GM21447 (cell line): ENCODE measurements around the gene SOHLH2.

Experiments used
- ATAC-seq: cut with Tn5 transposase; IDR thresholded peaks from one replicate; pipeline ENCODE4 v1.9.1; 2021; ENCODE audit not compliant: unreplicated experiment

Gene SOHLH2, protein sequence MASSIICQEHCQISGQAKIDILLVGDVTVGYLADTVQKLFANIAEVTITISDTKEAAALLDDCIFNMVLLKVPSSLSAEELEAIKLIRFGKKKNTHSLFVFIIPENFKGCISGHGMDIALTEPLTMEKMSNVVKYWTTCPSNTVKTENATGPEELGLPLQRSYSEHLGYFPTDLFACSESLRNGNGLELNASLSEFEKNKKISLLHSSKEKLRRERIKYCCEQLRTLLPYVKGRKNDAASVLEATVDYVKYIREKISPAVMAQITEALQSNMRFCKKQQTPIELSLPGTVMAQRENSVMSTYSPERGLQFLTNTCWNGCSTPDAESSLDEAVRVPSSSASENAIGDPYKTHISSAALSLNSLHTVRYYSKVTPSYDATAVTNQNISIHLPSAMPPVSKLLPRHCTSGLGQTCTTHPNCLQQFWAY

DNA sequence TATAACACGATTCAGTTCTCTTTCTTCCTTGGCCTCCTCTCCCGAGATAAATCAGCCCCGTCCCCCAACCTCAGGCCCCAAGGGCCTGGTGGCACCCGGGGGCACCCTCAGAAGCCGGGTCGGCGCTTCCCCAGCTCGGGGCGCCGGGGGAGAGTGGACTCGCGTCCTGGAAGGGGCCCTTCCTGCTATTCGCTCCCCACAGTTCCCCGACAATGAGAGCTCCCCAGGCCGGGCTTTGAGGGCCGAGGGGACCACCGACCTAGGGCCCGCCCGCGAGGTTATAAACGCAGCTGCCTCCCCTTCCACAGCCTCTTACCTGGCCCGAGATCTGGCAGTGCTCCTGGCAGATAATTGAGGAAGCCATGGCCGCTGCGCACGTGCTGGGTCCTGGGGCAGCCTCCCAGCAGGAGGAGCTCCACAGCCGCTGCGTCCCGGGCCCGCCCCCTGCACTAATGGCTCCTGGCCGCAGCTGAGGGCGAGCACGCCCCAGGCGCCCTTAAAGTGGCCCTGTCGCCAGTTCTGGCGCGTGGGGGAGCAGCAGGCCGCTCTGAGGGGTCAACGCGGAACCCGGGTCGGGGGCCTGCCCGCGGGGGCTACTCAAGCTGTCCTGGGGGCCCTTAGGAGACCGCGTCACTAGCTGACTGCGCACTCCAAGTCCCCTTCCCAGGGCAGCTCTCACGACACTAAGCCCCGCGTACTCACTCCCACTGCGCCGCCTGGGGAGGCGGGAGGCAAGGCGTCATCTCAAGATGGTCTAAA, at the start of gene SOHLH2:
SOHLH2 (minus strand) TSS at position 394 of the 759 bp plus-strand sequence; CDS start at position 364, 30 bp downstream.
- ATAC-seq, result no peak

DNA sequence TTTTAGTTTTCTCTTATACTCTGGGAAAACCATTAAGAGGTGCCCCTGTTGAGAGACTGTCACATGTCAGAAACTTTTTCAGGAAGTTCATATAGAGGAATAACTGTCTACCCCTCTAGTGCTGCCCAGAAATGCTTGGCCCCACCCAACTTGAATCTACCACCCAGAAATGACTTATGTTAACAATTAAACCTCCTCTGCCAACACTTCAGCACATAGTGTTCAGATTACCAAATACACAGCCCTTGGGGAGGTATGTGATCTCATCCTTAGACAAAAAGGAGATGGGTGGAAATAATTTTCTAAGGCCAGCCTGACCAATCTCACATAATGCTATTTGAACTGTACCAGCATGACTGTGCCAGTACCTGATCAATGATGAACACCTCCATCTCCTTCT, 47.6 kb upstream of the SOHLH2 start:
- ATAC-seq, result no peak

DNA sequence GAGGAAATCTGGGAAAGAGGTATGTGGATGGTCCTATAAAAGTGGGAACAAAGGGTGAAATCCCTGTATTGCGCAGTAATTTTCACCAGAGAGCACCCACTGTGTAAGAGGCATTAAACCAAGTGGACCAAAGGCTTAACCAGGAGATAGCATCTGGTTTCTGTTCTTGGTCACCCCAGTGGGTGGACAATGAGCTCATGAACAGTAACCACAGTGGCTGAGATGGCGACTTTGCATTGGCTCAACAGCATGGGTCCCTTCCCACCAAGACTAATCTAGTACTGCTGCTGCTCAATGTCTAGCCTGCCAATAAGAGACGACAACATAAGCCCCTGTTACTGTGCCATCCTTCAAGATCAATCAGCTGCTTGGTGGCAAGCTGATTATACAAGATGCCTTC, 46.7 kb upstream of the SOHLH2 start:
- no peak for ATAC-seq

DNA sequence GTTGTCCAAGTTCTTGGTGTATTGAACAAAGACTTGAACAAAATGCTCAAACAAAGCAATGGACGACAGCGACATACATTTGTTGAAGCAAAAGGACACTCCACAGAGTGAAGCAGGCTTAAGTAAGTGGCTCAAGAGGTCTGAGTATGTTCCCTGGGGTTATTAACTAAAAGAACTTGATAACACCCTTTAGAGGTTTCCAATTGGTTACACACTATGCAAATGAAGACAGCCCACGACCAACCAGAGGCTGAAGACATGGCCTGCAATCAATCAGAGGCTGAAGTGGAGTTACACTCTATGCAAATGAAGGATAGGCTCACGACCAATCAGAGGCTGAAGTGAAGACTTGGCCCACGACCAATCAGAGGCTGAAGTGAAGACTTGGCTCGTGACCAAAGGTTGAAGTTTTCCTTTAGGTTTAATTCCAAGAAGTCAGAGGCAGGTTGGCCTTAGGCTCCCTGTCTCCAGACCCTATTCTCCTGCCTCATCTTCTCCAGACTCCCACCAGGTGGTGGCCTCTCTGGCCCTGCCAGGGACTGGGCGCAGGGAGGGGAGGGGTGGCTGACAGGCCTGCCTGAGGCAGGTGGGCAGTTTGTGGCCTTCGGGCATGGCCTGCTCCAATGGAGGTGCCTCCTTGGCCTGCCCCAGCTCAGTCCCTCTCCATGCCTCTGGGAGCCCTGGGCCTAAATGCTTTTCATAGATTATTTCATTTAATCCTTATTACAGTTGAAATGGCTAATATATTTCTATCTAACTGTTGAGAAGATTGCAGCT, 45.2 kb upstream of the SOHLH2 start:
- ATAC-seq, result no peak

DNA sequence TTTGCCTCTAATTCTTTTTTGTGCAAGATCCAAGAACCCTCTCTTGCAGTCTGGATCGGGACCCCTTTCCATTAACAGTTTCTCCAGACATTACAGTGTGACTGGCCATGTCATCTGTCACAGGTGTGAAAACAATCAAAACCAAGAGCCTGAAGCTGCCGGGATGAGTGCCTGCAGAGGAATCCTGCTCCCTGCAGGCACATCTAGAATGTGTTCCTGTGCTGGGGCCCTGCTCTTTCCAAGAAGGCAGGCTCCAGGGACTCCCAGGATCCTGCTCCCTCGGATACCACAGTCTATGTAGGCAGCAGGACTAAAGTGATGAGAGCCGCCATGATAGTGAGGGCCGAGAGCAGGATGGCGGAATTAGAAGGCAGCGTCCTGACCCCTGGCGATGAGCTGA, 44.5 kb upstream of the SOHLH2 start:
- no peak for ATAC-seq

DNA sequence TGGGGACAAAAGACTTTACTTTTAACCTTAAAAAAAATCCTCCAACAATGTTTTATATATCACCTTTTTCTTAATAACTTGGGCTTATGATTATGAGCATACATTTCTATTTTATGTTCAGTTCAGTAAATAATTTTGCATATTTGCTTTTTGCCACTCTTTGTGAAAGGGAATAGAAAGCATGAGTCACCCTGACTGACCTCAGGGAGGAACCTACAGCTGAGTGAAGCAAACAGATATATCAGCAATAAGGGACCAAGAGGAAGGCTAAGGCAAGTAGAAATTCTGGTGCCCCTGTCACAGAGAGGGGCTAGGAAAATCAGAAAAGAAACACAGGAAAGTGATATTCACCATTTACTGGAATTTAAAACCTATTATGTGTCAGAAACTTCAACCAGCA, 37.2 kb upstream of the SOHLH2 start:
- ATAC-seq, result no peak

DNA sequence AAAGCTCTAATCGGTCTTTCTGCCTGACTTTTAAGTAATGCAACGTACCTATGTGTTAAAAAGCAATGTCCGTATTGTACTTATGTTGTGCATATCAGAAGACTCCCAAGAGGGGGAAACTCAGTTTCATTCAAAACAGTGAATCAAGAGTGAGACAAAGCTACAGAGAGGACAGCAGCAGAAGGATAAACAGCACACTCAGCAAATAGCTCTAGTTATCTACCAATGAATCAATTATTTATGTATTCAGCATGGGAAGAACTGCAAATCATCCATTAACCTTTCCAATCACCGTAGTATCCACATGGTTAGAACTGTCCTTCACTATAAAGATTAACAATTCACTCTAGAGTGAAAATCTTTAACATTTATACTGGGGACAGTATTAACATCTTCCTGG, 36.7 kb upstream of the SOHLH2 start:
- ATAC-seq, result no peak

DNA sequence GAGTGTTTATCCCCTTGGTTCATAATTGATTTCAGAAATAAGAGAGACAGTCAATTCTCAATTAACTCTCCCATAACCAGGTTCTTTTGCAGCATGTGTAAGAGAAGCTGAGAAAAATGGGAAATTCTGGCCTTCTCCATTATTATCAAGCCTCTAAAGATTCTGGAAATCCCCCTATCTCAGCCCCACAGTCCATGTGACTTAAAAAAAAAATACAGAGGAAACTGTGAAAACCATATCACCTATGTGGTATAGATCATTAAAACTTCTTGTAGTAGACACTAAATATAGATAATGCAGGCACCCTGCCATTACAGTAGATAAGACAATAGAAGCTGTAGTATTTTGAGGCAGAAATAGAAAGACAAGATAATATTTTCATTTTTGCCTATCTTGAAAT, 34.3 kb upstream of the SOHLH2 start:
- ATAC-seq, result no peak

DNA sequence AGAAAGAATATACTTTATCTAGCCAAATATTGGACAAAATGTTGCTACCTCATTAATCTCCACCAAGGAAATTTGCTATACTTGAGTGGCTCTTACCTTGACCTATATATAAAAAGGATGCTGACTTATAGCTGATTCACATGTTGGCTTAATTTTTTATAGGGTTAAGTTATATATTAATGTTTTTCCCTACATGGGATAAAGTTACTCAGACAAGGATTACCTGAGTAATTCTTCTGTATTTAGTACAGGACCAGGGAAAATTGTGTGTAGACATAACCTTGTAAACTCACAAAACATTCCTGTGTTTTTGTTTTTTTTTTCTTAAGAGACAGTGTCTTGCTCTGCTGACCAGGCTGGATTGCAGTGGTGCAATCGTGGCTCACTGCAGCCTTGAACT, 30.6 kb upstream of the SOHLH2 start:
- no peak for ATAC-seq

DNA sequence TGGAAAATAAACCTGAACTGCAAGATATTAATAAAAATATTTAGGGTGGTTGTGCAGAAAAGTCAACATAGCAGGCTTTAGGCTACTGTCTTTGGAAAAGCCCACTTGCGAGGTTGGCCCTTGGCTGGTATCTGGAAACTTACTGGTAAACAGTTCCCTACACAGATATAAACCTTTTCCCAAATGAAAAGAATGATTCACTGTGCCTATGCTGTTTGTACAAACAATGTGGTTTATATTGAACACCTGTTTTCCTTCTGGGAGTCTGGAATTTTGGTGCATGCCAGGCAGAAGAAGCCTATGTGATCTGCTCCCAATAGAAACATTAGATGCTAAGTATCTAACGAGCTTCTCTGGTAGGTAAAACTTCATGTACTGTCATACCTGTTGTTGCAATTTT, 29.7 kb upstream of the SOHLH2 start:
- no peak for ATAC-seq

DNA sequence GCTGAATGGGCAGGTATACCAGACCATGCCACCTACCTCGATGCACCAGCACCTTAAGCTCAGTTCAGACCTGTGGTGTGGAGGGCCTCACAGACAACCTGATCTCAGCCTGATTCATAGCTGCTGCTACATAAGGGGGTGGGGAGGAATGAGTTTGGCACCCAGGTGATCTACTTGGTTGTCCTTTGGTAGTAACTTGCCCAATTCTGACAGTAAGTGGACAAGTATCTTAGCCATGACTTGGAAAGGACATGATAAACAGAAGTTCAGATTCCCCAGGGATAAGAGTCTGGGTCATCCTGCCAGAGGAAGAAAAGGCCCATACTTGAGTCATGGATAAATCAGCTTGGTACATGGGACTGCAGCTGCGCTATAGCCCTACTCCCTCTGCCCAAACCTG, 28.4 kb upstream of the SOHLH2 start:
- no peak for ATAC-seq

DNA sequence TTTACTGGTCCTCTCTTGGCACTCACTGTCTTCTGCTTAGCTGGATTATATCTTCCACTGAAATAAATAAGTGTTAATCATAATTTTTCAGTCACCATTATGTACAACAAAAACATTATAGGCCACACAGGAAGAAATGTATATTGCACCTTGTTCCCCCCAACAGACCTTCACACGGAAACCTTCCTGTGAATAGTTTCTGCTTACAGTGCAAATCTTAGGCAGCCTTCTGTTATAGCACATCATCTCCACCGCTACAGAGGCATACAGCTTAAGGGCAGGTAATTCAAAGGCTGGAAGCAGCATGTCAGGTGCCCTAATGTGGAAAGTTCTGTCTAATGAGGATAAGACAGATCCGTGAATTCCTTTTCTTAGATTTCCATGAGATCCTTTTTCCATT, 16.9 kb upstream of the SOHLH2 start:
- no peak for ATAC-seq

DNA sequence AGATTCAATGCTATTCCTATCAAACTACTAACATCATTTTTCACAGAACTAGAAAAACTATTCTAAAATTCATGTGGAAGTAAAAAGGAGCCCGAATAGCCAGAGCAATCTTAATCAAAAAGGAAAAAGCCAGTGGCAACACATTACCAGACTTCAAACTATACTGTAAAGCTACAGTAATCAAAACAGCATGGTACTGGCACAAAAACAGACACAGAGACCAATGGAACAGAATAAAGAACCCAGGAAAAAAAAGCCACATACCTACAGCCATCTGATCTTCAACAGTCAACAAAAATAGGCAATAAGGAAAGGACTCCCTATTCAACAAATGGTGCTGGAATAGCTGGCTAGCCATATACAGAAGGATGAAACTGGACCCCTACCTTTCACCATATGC, 10.4 kb upstream of the SOHLH2 start:
- ATAC-seq, result no peak

DNA sequence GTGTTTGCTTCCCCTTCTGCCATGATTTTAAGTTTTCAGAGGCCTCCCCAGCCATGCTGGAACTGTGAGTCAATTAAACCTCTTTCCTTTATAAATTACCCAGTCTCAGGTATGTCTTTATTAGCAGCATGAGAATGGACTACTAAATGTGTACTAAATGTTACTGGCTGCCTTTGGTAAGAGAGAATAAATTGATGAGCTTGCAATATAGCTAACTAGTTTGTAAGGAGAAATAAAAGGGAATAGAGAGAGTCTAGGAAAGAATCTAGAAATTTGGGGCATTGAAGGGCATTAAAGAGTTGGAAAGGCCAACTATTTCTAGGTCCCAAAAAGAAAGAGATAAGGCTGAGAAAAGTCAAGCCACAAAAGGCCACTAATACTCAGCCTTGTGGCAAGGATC, 5.5 kb upstream of the SOHLH2 start:
- no peak for ATAC-seq

DNA sequence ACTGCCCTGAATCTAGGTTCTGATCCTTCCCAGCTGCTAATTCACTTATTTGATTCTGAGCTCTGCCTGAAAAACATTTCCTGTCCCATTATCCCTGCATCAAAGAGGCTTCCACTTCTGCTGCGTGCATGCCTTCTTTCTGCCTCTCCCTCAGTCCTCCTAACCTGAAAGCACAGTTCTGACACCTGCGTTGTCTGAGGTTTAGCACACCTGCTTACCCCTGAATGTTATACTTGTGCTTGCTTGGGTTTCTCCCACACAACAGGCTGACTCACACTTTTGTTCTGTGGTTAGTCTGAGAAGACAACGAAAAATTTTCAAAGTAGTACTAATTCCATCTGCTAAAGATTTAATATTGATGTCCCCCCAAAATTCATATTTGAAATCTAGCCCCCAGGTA, 3.1 kb upstream of the SOHLH2 start:
- ATAC-seq, result no peak

DNA sequence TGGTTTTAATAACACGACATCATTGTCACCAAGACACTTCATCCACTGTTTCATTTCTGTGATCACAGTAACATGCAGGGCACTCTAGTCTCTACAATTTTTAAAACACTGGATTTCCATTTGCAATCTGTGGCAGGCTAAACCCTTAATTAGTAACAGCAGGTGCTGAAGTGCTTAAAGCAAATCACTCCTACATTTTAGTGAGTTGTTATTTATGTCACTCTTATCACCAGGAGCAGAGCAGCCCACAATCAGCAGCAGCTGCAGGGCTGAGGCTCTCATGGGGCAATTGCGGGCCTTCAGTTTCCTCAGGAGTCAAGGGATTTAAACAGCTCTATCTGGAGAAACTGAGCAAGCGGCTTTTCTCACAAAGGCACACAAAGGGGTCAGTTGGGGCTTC, 1.6 kb downstream of the SOHLH2 start:
- ATAC-seq, result no peak

DNA sequence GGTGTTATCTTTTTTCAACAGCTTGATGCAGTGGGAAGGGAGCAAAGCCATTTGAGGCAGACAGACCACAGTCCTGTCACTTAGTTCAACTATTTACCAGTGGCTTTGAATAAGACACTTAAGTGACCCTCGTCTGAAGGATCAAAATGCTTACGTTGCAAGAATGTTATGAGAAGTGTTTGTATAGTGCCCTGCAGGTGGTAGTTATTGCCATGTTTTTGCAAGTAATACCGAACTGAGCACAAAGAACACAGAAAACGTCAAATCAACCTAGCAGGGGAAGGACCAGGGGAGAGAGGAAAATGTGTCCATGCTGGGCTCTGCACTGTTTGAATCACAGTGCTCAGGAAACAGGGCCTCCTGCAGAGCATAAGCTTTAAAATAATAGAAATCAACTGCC, 2.8 kb downstream of the SOHLH2 start:
- no peak for ATAC-seq

DNA sequence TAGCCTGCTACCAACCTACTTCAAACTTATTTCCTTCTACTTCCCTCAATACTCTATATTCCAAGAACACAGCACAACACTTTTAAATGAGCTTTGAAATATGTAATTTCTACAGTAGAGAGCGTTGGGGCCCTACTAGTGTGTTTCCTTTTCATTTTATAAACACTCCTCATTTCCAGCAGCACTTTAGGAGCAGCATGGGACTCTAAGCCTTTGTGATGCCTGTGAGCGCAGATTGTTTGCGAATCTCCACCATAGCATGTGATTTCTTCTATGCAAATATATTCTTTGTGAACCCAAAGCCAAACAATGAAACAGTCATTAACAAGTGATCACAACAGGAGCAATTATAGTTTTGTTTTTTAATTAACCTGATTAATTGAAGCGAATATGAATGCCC, 3.6 kb downstream of the SOHLH2 start:
- no peak for ATAC-seq

DNA sequence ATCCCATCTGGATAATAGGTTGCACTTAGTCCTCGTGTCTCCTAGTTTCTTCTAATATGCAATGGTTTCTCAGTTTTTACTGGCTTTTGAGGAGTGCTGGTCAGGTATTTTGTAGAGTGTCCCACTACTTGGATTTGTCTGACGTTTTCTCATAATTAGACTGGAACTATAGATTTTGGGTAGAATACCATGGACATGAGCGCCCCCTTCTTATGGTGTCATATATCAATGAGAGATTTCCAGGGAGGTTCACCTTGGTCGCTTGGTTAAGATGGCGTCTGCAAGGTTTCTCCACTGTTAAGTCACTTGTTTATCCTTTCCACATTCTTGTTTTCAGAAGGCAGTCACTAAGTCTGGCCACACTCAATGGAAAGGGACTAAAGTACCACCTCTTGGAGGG, 6.7 kb downstream of the SOHLH2 start:
- no peak for ATAC-seq

DNA sequence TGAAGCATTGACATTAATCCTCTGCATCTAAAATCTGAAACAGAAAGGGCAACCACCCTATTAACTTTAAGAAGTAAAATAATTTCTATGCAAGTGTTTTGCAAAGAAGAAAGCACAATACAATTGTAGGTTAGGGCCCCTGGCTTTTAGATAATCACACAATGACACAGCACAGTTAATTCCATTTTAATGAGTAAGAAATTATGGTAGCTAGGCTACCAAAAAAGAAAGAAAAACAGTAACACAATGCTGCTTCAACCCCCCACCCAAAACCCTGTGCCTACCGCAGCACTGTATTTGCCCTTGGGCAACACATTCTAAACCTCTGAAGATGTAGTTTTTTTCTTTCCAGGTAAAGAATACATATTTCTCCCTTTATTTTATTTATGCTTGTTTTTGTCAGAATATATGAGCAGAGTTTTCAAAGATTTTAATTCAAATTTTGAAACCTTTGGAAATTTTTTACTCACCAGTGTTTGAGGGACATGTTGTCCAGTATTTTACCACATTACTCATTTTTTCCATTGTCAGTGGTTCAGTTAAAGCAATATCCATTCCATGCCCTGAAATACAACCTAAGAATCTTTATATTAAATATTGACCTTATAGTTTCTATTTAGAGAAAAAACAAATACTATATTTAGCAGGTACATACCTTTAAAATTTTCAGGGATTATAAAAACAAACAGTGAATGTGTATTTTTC, 21.1 kb downstream of the SOHLH2 start:
- no peak for ATAC-seq

DNA sequence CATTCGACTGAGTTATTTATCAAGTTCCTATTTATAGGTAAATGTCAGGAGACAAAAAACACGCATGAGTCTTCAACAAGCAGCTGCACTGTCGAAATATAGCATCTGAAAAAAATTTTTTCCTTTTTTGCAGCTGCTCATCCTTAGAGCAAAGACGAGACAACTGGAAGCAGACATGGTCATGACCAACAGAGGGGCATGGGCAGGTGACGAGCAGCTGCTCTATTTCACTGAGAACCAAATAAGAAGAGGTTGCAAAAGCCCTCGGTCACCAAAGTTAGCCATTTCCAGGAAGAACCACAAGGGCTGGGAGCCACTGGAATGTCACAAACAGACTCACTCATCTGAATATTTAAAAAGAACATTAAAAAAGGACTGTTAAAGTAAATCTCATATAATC, 22.2 kb downstream of the SOHLH2 start:
- no peak for ATAC-seq
